Pericardium fibroblast (primary cell): ENCODE data around the gene MRE11. TPM values are rescaled to one million over a fixed set of nuclear protein-coding genes. Genes with fewer than 3 reads are reported as not detected.

ENCODE experiments used
- total RNA-seq: library from RNA; depleted of rRNA; stranded (reverse); fragments of >200 nt; gene quantifications from 2 replicates; pipeline ENCODE4 v1.2.3, GENCODE V29; 2015

Gene MRE11
- 5.6 and 6.6 TPM in 2 replicates for total RNA-seq

DNA sequence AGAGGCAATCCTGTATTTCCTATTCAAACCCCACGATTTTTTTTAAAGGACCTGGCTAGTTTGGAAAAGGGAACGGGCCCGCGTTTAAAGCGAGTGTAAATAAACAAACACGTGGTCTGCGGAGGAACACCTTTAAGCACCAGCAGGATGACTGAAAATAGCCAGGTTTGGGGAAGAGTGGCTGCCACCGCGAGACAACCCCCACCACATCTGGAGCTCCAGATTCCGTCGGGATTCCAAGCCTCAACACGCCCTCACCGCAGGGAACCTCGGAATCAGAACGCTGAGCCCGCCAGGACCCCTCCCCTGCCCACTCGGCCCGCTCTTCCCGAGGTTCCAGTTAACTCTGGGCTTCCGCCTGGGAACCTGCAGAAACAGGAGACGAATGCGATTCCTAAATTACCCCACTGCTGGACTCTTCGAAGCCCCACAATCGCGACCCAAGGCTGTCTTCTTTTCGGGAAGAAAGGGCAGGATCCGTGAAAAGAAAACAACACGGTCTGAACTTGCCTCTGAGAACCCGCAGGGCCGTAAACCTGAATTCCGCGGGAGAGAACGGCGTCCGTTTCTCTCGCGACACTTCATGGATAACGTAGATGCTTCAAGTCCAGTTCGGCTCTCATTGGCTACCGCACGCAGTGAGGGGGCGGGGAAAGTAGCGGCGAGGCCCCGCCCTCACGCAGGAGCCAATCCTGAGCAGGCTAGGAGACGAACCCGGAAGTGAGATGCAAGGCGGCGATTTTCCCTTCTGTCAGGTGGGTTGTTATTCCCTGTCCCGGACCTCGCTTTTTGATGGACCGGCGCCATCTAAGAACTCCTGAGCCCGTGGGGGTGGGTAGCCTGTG lies at the start of gene MRE11, which contains the start of gene ANKRD49:
MRE11 (minus strand) TSS at position 564 of the 845 bp plus-strand sequence. CDS start 1,043 bp downstream, outside the sequence.
ANKRD49 (plus strand) TSS at position 704 of the 845 bp plus-strand sequence. CDS start 2,710 bp downstream, outside the sequence.

DNA sequence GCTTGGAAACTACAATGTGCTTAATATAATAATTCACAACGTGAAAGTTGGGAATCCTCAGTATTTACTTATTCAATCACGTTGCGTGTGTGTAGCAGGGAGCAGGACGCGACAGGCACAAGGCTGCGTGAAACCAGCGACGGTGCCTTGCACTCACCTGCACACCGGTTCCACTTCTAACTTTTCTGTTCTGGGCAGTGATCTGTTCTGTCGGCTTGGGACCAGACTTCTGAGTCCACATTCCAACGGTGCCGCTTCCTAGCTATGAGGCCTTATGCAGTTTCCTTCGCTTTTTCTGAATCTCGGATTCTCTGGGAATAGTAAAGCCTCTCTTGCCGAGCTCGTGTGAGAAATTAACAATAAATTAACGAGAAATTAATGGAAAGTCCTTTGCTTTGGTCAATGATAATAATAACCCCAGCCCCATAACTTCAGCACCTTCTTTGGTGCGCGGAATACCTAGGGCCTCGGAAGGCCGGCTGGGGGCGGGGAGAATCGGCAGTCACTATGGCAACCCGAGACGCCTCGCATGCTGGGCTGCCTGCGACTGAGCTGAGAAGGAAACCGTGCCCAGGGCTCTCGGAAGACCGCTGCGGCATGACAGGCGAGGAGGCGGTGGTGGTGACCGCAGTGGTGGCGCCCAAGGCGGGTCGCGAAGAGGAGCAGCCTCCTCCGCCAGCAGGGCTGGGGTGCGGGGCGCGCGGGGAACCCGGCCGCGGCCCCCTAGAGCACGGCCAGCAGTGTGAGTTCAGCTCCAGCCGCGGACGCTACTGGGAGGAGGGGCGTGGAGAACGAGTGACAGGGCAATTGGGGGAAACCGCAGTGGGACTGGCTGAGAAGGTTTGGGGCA lies 18.5 kb upstream of the MRE11 start, which contains the start of gene C11orf97:
C11orf97 (plus strand) TSS at position 530 of the 850 bp plus-strand sequence; CDS start at position 598, 68 bp downstream.

DNA sequence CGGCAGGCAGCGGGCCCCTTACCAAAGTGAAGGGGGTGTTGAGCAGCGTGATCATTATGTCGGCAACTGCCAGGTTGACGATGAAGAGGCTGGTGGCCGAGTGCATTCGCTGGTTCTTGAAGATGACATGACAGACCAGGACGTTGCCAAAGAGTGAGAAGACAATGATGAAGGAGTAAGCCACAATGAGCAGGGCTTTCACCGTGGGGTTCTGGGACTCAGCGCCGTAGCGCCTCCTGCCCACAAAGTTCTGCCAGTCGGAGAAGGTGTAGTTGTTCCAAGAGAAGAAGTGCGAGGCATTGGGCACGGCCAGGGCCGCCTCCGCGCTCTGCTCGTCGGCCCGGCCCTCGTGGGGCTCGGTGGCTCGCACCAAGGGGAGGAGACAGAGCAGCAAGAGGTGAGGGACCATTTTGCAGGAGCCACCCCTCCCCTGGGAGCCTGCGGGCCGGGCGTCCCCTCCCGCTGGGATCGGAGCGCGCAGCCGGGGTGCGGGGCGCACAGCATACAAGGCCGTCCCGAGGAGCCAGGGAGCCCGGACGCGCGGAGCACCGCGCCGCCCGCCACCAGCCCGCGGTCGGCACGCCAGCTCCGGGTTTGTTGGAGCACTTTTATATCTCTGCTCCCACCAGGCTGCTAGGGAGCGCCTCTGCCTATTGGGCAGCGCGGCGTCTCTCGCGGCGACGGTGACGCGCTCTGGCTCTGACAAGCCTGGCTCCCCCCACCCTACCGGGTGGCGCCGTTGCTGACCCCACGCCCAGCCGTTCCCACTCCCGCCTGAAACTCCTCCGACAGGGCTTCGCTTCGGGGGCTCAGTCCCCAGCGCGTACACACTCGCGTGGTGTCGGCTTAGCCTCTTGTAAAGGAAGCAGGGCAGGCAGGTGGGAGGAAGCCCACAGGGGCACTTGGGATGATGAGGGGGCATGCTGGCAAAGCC lies 92.5 kb downstream of the MRE11 start, which contains the start of gene GPR83:
GPR83 (minus strand) TSS at position 581 of the 934 bp plus-strand sequence; CDS start at position 409, 172 bp downstream.

Other genes starting within 250 kb of the MRE11 start
- gene IZUMO1R, start 189.3 kb downstream of the MRE11 start, total RNA-seq = not detected in 2 replicates
- not detected in 2 replicates for gene GPR83, start 92.4 kb downstream of the MRE11 start, total RNA-seq
- gene ANKRD49, start 140 bp upstream of the MRE11 start, total RNA-seq = 9.0 and 11.3 TPM in 2 replicates
- not detected in 2 replicates for gene C11orf97, start 18.6 kb upstream of the MRE11 start, total RNA-seq
- 4.0 and 5.1 TPM in 2 replicates for gene FUT4, start 50.1 kb upstream of the MRE11 start, total RNA-seq
- gene PIWIL4, start 73.5 kb upstream of the MRE11 start, total RNA-seq = 0.82 and 1.4 TPM in 2 replicates